Epithelial cell of proximal tubule (primary cell): ENCODE measurements around the gene TST. TPM values are rescaled to one million over a fixed set of nuclear protein-coding genes. Genes with fewer than 3 reads are reported as not detected.
A peak's percentile ranks its signal among the peaks of the same experiment; 100 is the strongest.

Source experiments
- DNase-seq: peaks from one replicate; pipeline ENCODE4 v3.0.0-alpha.2; 2011; ENCODE audit warnings: low read depth
- H3K4me3 ChIP-seq: 2 replicates; pipeline ENCODE4 v1.5.1; 2011; ENCODE audit warnings: low read depth, mild to moderate bottlenecking, low read length
- total RNA-seq: library from RNA; depleted of rRNA; stranded (reverse); fragments of >200 nt; gene quantifications from 2 replicates; pipeline ENCODE4 v1.2.3, GENCODE V29; 2015
- TF ChIP-seq, protein P1 (sequence below): conservative IDR thresholded peaks from 2 replicates; pipeline ENCODE4 v1.5.1; 2012; ENCODE audit warnings: low read depth, mild to moderate bottlenecking, low read length

The TST gene
- total RNA-seq, 1 donor from 2014 or later, result 66.9 TPM

DNA sequence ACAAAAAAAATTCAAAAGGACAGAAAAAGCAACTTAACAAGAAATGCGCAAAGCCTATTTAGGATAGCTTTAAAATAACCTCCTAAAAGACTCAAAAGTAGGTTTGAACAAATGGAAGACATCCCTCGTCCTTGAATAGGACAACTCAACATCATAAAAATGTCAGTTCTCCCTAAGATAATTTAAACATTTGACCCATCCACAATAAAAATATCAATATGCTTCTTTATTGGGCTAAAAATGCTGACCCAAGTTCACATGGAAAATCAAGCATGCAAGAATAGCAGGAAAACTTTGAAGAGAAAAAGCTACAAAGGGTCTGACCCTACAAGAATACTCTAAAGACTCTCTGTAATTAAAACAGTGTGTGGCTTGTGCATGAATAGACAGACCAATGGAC is 20.2 kb upstream of the TST start:
- no peak for DNase-seq
- no peak overlapping the region for H3K4me3 ChIP-seq
- TF ChIP-seq, protein P1, sequence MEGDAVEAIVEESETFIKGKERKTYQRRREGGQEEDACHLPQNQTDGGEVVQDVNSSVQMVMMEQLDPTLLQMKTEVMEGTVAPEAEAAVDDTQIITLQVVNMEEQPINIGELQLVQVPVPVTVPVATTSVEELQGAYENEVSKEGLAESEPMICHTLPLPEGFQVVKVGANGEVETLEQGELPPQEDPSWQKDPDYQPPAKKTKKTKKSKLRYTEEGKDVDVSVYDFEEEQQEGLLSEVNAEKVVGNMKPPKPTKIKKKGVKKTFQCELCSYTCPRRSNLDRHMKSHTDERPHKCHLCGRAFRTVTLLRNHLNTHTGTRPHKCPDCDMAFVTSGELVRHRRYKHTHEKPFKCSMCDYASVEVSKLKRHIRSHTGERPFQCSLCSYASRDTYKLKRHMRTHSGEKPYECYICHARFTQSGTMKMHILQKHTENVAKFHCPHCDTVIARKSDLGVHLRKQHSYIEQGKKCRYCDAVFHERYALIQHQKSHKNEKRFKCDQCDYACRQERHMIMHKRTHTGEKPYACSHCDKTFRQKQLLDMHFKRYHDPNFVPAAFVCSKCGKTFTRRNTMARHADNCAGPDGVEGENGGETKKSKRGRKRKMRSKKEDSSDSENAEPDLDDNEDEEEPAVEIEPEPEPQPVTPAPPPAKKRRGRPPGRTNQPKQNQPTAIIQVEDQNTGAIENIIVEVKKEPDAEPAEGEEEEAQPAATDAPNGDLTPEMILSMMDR, result no peak

- DNase-seq, result no peak
- no peak overlapping the region for H3K4me3 ChIP-seq
- TF ChIP-seq, protein P1, result no peak
Measured at GRCh38 chr22:37037669-37038068, 18.4 kb upstream of the TST start.

DNA sequence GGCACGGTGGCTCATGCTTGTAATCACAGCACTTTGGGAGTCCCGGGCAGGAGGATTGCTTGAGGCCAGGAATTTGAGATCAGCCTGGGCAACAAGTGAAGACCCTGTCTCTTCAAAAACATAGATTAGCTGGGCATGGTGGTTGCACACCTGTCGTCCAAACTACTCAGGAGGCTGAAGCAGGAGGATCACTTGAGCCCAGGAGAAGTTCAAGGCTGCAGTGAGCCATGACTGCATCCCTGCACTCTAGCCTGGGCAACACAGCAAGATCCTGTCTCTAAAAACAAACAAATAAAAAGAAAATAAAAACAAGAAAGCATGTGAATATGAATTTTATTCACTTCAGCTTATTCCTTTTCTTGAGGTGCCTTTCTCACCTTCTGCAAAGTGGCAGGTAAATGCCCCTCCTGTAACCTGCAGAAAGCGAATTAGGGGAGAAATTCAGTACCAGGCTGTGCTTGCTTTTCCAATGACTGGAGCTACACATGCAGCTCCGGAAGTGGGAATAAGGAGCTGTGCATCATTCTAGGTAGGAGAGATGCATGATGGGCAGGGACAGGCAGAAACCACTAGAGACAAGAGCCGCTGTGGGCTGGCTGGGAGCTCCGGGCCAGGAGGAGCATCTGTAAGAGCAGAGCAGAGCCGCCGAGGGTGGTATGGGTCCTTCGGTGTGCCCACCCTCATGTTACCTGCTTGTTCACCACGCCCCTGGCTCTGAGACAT is 17.6 kb upstream of the TST start:
- TF ChIP-seq, protein P1, result no peak
- DNase-seq, result no peak
- no peak overlapping the region for H3K4me3 ChIP-seq

GRCh38 chr22:37033605-37034430 is 14.6 kb upstream of the TST start:
- H3K4me3 ChIP-seq, result no peak overlapping the region
- no peak for DNase-seq
- TF ChIP-seq, protein P1, result no peak

DNA sequence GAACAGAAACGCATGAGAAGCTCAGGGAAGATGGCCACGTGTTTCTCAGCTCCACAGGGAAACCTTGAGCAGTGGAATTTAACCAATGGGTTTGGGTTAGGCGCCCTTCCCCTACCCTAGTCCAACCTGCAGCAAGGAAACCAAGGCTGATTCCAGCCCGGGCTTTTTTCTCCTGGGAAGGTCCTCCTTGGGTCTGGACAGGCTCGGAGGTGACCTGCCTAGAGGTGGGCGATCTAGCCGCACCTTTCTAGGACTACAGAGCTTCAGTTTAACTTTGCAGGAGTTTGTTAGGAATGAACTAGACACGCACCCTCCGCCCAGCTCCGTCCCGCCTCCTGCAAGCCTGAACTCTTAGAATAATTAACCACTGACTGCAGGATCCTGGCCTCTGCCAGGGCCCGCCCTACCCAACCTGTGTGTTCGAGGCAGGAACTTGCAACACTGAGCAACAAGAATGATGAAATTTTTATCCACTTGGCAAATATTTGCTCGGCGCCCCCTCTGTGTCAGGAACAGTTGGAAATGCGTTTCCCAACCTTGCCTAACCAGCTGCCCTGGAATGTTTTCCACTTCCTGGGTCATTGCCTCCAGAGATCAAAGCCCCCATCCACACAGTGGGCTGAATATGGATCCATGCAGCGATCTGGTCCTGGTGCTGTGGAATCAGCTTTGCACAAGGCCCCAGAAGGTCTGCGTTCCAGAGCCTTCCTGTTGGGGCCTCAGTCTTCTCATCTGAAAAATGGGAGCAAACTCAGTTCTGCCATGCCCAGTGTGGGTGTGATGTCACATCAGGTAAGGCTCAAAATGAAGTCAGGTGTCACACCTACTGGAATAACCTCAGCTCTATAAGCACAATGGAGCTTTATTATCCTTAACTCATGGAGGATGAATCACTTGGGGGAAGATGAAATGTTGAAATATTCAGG is 13.6 kb upstream of the TST start:
- H3K4me3 ChIP-seq, result peak overlapping the region; percentile 39
- TF ChIP-seq, protein P1, result no peak

GRCh38 chr22:37032134-37032534 is 12.9 kb upstream of the TST start:
- peak overlapping the region; percentile 39 for H3K4me3 ChIP-seq
- TF ChIP-seq, protein P1, result no peak
- DNase-seq, result no peak

More for the DNA sequence above, 13.6 kb upstream of the TST start:
- DNase-seq, result peak; percentile 91
